DMS153 (cell line): ENCODE data around the gene OLIG2.

ENCODE experiments used
- DNase-seq: peaks from one replicate; lab custom pipeline; 2025; lab: John Stamatoyannopoulos, UW

Gene OLIG2

DNA sequence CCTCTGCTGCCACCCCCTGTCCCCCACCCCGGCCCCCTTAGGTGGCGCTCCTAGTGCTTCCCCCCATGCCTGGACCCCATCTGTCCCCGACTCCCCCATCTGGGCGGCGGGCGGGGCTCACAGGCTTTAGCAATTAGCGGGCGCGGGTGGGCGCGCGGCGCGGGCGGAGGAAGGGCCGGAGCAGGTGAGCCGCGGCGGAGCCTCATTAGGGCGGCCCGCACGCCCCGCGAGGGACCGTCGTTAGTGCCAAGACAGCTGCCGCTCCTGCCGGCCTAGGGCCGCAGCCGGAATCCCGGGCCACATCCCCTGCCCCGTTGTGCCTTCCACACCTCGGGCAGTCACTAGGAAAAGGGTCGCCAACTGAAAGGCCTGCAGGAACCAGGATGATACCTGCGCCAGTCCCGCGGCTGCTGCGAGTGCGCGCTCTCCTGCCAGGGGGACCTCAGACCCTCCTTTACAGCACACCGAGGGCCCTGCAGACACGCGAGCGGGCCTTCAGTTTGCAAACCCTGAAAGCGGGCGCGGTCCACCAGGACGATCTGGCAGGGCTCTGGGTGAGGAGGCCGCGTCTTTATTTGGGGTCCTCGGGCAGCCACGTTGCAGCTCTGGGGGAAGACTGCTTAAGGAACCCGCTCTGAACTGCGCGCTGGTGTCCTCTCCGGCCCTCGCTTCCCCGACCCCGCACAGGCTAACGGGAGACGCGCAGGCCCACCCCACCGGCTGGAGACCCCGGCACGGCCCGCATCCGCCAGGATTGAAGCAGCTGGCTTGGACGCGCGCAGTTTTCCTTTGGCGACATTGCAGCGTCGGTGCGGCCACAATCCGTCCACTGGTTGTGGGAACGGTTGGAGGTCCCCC lies 7.6 kb downstream of the OLIG2 start:
- DNase-seq, result no peak

DNA sequence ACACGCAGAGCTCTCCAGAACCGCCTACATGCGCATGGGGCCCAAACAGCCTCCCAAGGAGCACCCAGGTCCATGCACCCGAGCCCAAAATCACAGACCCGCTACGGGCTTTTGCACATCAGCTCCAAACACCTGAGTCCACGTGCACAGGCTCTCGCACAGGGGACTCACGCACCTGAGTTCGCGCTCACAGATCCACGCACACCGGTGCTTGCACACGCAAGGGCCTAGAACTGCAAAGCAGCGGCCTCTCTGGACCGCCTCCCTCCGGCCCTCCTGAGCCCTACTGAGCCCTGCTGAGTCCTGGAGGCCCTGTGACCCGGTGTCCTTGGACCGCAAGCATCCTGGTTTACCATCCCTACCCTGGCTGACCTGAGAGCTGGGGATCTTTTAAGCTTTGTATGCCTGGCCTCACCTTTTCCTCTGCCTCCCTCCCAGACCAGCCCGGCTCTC lies 8.3 kb downstream of the OLIG2 start:
- no peak for DNase-seq

DNA sequence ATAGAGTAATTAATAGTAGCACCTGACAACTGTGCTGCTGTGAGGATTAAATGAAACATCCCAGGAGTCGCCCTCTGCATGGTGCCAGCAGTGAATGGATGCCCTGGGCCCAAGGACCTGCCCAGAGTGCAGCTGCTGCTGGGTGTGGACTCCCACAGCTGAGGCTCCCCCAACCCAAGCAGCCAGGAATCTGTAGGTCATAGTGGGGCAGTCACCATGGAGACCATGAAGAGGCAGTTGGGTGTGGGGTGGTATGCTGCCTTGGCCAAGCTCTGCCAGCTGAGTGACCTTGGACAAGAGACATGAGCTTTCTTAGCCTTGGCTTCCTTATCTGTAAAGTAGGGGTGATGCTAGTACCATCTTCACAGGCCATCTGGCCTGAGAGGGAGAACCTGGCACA lies 9.4 kb downstream of the OLIG2 start:
- no peak for DNase-seq

DNA sequence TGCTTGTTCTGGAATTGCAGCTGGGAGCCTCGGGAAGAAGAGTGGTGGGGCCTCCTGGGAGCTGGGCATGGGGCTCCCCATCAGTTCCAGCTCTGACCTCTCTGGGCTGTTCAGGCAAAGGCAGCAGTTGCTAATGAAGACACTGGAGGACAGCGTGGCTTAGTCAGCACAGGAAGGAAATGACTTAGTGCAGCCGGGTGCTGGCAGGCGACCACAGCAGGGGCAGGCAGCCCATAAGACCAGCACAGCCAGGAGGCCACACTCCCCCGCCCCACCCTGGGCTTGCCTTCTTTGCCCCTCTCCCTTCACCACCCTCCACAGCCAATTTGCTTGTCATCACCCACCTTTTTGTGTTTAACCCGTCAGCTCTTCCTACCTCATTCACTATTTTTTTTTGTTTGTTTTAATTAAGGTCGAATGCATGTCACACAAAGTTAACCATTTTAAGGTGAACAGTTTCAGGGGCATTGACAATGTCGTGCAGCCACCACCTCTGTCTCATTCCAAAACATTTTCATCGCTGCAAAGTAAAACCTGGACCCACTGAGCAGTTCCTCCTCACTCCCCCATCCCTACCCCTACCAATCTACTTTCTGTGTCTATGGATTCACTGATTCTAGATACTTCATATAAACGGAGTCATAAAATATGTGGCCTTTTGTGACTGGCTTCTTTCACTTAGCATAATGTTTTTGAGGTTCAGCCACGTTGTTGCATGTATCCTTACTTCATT lies 10.9 kb downstream of the OLIG2 start:
- DNase-seq, result no peak

DNA sequence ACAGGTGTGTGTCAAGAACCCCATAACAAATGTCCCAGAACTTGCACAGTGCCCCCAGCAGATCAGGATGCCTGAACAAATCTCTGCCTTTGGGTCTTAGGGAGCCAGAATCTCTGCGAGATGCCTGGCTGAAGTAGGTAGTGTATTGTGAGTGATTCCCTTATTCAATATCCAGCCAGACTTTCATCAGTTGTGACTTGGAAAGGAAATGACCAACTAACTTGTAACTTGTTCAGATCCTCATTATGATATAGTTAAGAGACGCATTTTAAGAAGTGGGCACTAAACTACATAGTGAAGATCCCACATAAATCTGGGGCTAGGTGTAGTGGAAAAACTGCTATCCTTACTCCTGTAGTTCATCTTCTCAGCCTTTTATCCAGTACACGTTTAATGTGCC lies 11.8 kb downstream of the OLIG2 start:
- DNase-seq, result no peak

DNA sequence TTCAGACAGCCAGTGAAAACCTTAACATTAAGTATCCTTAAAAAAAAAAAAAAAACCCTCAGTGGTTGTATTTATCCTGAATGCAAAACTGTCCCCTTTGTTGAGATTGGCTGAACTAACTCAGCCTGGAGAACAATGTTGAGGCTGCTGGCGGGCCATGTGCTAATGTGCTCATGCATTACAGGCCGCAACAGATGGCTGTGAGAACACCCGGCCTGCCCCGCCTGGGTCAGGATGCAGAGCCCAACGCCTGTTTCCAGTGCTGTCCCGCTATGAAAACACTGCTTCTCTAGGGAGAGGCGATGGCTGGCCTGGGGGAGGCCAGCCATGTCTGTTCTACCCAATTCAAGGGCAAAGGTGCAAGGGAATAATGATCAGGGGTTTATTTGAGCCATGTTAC lies 13.8 kb downstream of the OLIG2 start:
- no peak for DNase-seq

DNA sequence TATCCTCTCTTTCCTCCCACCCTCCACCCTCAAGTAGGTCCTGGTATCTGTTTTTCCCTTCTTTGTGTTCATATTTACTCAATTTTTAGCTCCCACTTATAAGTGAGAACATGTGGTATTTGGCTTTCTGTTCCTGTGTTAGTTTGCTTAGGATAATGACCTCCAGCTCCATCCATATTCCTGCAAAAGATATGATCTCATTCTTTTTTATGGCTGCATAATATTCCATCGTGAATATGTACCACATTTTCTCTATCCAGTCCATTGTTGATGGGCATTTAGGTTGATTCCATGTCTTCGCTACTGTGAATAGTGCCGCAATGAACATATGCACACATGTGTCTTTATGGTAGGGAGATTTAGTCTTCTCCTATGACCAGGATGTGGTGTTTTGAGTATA lies 14.5 kb downstream of the OLIG2 start:
- DNase-seq, result no peak

DNA sequence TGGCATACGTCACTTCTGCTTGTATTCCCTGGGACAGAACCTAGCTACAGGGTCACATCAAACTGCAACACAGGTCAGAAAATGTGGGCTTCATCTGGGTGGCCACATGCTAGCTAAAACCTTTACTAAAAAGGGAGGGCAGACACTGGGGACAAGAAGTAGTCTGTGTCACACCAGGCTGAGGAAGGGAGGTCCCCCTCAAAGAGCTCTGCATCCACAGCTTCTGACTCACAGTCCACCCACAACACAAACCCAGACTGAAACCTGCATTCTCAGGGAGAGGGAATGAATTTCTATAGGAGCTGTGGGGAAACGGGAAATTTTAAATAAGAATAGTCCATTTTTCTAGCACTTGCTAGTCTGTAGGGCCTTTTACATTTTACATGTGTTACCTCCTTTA lies 16.2 kb downstream of the OLIG2 start:
- no peak for DNase-seq

DNA sequence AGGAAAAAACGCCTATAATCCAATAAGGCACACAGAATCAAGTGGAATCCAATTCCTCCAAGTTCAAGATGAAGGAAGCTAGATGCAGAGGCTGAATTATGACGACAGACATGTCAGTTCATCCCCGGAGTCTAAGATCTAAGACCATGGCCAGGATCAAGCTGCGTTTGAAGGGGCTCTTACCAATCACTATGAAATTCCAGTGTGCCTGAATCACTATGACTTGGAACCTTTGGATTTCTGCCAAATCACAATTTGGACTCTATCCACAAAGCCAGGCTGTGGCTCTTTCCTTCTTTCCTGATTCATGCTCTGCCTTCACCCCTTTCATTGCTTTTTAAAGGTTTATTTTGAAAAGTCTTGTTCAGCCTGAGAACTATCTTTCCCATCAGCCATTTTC lies 17.1 kb downstream of the OLIG2 start:
- DNase-seq, result no peak

DNA sequence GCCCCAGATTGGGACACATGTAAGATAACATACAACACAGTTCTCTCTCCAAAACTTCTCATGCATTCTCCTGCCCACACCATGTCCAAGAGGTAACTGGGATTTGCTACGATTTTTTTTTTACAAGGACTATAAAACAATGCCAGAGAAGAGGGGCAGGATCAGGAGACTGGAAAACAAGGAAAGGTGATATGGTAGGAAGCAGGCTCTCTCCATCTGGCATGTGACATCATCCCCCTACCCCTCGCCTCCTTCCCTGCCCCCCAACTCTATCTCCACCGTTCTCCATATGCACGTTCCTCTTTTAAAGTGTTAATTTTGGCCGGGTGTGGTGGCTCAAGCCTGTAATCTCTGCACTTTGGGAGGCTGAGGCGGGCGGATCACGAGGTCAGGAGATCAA lies 20.7 kb downstream of the OLIG2 start:
- DNase-seq, result no peak

DNA sequence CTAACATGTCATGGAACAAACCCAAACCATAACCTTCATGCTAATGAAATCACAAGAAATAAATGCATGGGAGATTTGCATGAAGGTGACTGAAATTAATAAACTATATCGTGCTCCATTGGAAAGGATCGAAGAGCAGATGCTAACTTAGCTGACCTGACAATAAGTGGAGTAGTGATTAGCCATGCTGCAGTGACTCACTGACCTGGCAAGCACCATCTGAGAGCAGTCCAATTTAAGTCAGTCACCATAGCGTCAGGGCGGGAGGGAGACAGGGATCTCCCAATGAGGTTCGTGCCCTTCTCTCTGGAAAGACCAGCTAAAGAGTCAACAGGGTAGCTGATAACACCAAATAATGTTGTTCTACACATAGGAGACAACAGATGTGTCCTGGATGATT lies 21.5 kb downstream of the OLIG2 start:
- no peak for DNase-seq

DNA sequence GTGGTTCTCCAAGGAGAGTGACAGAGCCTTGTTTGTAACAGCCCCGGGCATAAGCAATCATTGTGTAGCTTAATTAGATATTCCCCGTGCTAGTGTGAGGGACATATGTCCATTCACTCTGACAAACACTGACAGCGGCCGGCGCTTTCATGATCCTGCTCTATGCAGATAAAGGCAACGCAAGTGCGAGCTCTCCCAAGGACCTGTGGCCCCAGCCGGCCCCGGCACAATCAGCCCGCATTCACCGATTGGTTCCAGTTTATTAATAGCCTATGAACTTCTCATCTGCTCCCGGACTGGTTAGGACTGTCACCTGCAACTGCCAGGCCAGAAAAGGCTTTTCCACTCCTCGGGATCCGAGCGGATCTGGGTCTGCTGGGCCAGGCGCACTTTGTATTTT lies 26.2 kb downstream of the OLIG2 start:
- DNase-seq, result no peak

DNA sequence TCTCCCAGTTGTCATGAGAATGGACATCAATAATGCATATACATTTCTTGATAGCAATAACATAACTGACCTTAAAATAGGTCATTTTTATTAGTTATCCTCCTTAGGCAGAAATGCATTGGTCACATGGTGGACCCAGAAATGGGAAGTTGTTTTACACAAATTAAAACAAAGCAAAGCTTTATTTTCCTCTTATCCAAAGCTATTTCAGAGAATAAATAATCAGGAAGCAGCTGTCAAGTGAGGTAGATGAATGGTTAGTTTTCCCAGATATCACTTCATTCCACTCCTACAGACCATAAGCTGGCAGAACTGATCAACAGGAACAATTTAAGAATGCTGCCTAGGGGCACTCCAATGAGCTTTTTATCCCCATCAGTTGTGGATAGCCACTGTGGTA lies 28.2 kb downstream of the OLIG2 start:
- DNase-seq, result no peak

DNA sequence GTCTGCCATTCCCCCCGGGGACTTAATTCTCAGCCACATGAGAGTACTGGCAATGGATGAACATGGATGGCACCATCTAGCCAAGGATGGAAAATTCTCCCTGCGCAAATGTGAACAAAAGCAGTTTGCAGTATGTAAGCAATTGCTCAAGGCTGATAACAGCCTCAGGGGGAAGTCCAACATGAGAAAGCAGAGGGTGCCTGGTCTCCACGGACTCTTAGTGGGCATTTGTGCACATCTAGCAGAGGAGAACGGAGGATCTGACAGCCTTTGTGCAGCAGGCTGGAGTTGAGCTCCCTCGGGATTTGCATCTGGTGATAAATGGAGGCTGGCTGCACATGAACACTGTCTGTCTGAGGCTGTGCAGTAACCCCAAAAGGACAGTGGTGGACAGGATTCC lies 30.3 kb downstream of the OLIG2 start:
- no peak for DNase-seq

DNA sequence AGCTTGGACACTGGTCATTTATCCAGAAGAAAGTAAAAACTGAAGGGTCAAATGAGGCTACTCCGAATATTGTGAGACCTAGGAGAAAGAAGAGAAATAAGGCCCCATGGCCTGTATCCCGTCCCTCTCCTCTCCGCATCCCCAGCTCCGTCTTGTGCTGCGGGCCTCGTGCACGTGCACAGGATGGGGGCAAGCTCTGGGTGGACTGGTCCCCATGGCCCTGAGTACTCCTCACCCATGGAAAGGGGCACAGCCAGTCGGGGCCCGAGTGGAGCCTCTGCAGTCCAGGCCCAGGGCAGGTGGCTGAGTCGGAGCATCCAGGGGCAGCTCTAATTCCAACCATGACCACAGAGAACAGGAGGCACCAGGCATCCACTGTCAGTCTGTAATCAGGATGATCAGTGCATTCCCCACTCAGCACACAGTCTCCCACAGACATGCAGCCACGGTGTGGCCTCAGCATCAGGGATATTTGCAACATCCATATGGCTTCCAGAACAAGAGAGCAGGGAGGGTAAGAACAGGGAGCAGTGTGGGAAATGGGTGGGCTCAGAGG lies 31.7 kb downstream of the OLIG2 start:
- no peak for DNase-seq

DNA sequence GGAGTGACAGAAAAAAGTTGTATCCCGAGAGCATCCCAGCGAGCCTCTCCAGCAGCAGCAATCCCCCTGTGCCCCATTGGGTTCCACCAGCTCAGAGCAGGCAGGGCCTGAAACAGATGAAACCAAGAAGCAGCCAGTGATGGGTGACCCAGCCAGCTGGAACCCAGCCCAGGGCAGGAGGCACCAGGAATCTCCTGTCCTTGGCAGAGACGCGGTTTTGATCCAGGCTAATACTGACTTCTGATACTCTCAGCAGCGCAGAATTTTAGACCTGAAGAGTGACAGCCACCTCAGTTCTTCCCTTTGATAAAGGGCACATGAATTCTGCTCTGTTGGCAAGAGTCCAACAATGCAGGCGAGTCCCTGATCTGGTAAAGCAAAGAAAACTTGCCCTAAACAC lies 32.8 kb downstream of the OLIG2 start:
- DNase-seq, result no peak

DNA sequence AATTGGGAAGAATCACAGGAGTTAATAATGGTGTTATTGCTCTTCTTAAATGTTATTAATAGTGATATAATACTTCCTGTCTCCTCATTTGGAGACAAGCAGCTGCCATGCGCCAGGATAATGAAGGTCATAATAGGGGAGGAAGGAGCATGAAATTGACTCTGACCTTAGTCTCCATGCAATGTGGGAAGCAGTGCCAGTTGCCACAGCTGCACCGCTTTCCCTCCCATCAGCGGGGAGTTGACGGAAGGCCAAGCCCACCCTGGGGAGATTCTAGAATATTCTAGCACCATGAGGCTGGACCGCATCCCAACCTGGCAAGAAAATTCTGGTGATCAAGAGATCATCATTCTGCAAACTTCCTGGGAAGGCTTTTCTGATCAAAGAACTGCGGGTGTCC lies 33.2 kb downstream of the OLIG2 start:
- DNase-seq, result no peak

DNA sequence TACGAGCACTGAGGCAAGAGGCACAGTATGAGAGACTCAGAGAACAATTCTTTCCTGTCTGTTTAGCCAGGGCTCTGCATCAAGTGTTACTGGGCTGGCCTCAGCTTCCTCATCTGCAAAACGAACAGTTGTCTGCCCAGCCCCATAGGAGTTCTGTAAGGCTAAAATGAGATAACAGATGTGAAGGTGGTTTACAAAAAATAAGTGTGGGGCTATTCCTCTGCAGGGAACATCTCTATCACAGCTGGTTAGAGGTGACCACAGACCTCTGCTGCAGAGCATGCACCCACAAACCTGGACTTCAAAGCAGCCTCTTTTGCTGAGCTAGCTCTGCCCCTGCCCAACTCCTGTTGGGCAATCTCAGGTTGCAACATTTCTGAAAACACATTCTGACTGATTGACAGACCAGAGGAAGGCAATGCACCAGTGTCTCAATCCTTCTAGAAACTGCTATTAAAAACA lies 33.7 kb downstream of the OLIG2 start:
- no peak for DNase-seq

DNA sequence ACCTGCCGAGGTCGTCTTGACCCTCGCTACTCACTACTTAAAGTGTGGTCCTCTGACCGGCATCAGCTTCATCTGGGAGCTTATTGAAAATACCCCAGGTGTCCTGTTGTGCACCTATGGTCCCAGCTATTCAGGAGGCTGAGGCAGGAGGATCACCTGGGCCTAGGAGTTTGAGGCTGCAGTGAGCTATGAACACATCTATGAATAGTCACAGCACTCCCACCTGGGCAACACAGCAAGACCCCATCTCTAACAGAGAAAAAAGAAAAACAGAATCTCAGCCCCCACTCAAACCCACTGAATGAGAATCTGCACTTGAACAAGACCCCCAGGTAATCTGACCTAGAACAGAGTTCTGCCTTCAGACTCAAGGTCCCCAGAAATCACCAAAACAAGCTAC lies 35.5 kb downstream of the OLIG2 start:
- DNase-seq, result no peak

DNA sequence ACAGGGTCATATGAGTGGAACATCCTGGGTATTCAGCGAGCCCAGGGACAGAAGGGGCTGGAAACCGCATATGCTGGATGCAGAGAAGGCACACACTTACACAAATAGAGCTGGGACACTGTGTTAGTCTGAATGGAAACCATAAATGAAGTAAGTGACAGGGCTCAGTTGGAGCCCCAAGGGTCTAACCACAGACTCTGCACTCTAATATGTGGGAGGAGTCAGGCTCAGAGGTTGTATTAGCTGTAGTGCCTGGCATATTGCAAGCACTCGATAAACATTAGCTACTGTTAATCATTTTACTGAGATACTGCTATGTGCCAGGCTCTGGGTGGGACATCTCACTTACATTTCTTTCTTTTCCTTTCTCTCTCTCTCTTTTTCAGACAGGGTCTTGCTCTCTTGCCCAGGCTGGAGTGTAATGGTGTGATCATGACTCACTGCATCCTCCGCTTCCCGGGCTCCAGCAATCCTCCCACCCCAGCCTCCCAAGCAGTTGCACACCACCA lies 37.7 kb downstream of the OLIG2 start:
- DNase-seq, result no peak

DNA sequence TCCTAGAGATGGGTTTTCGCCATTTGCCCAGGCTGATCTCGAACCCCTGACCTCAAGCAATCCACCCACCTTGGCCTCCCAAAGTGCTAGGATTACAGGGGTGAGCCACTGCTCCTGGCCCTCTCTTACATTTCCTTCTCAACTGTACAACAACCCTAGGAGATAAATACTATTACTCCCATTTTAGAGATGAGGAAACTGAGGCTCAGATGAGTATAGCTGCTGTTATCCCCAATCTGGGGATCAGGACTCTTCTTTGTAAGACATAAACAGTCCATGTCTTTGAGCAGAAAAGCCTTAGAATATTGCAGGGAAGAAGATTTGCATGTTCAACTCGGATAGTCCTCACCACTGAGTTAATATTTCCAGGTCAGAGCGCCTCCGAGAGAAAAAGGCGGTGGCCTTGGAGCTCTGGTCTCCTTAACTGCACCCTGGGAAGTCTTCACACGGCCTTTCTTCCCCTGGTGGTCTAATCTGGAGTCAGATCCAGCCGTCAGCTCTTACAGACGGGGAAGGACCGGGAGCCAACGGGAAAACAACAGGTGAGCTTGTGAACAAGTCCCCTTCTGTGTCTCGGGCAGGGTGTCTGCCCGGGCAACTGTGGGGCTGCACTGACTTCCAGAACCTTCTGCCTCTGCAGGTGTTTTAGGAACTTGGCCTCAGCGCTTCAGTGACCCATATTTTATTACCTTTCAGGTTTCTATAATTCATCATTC lies 38.3 kb downstream of the OLIG2 start:
- no peak for DNase-seq
